Measurements from ENCODE around the gene LSM10. TPM values are rescaled to one million over a fixed set of nuclear protein-coding genes. Genes with fewer than 3 reads are reported as not detected.

The LSM10 gene
- total and polyA plus RNA-seq, 9 of the 15 experiments (the other 6 are each of a cell fraction or from before 2014, with no cell fraction given), result 13.2 to 146 (median 68.9) TPM

- TF ChIP-seq RREB1 (CRISPR knock-in tag; IDR thresholded peaks at IDR 0.05) (no peak), RBM22 (IDR thresholded peaks at IDR 0.05; ENCODE audit: low read depth, low read length, poor library complexity, severe bottlenecking) (no peak), ZNF274 (IDR thresholded peaks at IDR 0.05; ENCODE audit: borderline replicate concordance, low read depth, low read length) (no peak), REST (IDR thresholded peaks at IDR 0.05; ENCODE audit: borderline replicate concordance) (no peak; the same call in 1 of the 2 replicates), REST (CRISPR knock-in tag; IDR thresholded peaks at IDR 0.05; ENCODE audit: low read depth) (no peak), ZSCAN32 (CRISPR knock-in tag; IDR thresholded peaks at IDR 0.05) (no peak), SNAPC5 (CRISPR knock-in tag; IDR thresholded peaks at IDR 0.05) (no peak), ZNF518B (CRISPR knock-in tag; IDR thresholded peaks at IDR 0.05) (no peak)
Measured at GRCh38 chr1:36400825-36401601, 3.3 kb upstream of the LSM10 start (continued).

Measured in K562 (cell line).